H9 (cell line): Measurements from ENCODE around the gene MALRD1. TPM values are rescaled to one million over a fixed set of nuclear protein-coding genes. Genes with fewer than 3 reads are reported as not detected.

Source experiments
- DNase-seq: peaks from one replicate; pipeline ENCODE4 v3.0.0-alpha.2; 2017
- H2AFZ ChIP-seq: one replicate; pipeline ENCODE4 v1.6.1; 2013; ENCODE audit warnings: mild to moderate bottlenecking, low read length, control low read depth, moderate library complexity
- H2AK5ac ChIP-seq: 2 replicates; pipeline ENCODE4 v1.6.1; 2013; ENCODE audit warnings: low read length, control low read depth, mixed read lengths; ENCODE audit not compliant: insufficient read length
- H2BK120ac ChIP-seq: one replicate; pipeline ENCODE4 v1.6.1; 2013; ENCODE audit warnings: low read depth, mild to moderate bottlenecking, low read length, control low read depth, inconsistent platforms; ENCODE audit not compliant: poor library complexity, severe bottlenecking
- H2BK12ac ChIP-seq: 2 replicates; pipeline ENCODE4 v1.6.1; 2013; ENCODE audit warnings: low read length, control low read depth, mixed read lengths, low read depth; ENCODE audit not compliant: insufficient read length
- H2BK15ac ChIP-seq: 2 replicates; pipeline ENCODE4 v1.6.1; 2013; ENCODE audit warnings: low read depth, low read length, control low read depth
- H2BK20ac ChIP-seq: one replicate; pipeline ENCODE4 v1.6.1; 2013; ENCODE audit warnings: low read depth, mild to moderate bottlenecking, low read length, control low read depth, inconsistent platforms; ENCODE audit not compliant: poor library complexity, severe bottlenecking
- H2BK5ac ChIP-seq: 2 replicates; pipeline ENCODE4 v1.6.1; 2013; ENCODE audit warnings: low read length, control low read depth, mixed read lengths; ENCODE audit not compliant: insufficient read length
- H3K14ac ChIP-seq: 2 replicates; pipeline ENCODE4 v1.6.1; 2013; ENCODE audit warnings: low read length, control low read depth; ENCODE audit not compliant: insufficient read depth
- H3K18ac ChIP-seq: 2 replicates; pipeline ENCODE4 v1.6.1; 2013; ENCODE audit warnings: low read depth, mild to moderate bottlenecking, mixed read lengths, low read length, control low read depth; ENCODE audit not compliant: insufficient read length
- H3K23ac ChIP-seq: 2 replicates; pipeline ENCODE4 v1.6.1; 2013; ENCODE audit warnings: low read length, control low read depth, mixed read lengths, low read depth; ENCODE audit not compliant: insufficient read length
- H3K23me2 ChIP-seq: 2 replicates; pipeline ENCODE4 v1.6.1; 2013; ENCODE audit warnings: low read depth, mild to moderate bottlenecking, mixed read lengths, low read length, control low read depth; ENCODE audit not compliant: insufficient read length, poor library complexity, severe bottlenecking
- H3K27ac ChIP-seq: 2 replicates; pipeline ENCODE4 v1.5.1; 2013; ENCODE audit warnings: low read length, control low read depth, mixed read lengths, low read depth; ENCODE audit not compliant: insufficient read length
- H3K27me3 ChIP-seq: 2 replicates; pipeline ENCODE4 v1.6.1; 2013; ENCODE audit warnings: low read length, control low read depth, inconsistent platforms; ENCODE audit not compliant: insufficient read depth
- H3K4ac ChIP-seq: 2 replicates; pipeline ENCODE4 v1.6.1; 2013; ENCODE audit warnings: low read depth, mild to moderate bottlenecking, control low read depth, inconsistent platforms, low read length, moderate library complexity
- H3K4me1 ChIP-seq: 2 replicates; pipeline ENCODE4 v1.6.1; 2013; ENCODE audit warnings: low read length, control low read depth, inconsistent platforms; ENCODE audit not compliant: insufficient read depth
- H3K4me2 ChIP-seq: 2 replicates; pipeline ENCODE4 v1.6.1; 2013; ENCODE audit warnings: low read length, control low read depth, mixed read lengths; ENCODE audit not compliant: insufficient read length, insufficient read depth
- H3K56ac ChIP-seq: 2 replicates; pipeline ENCODE4 v1.6.1; 2013; ENCODE audit warnings: low read depth, mild to moderate bottlenecking, mixed read lengths, low read length, control low read depth; ENCODE audit not compliant: insufficient read length
- H3K79me1 ChIP-seq: 2 replicates; pipeline ENCODE4 v1.6.1; 2013; ENCODE audit warnings: low read depth, mild to moderate bottlenecking, moderate library complexity, low read length, control low read depth, inconsistent platforms; ENCODE audit not compliant: insufficient read depth, poor library complexity, severe bottlenecking
- H3K79me2 ChIP-seq: 2 replicates; pipeline ENCODE4 v1.6.1; 2013; ENCODE audit warnings: low read length, control low read depth, inconsistent platforms; ENCODE audit not compliant: insufficient read depth
- H3K9ac ChIP-seq: 2 replicates; pipeline ENCODE4 v1.6.1; 2013; ENCODE audit warnings: low read length, control low read depth, mixed read lengths; ENCODE audit not compliant: insufficient read length; ENCODE audit errors: extremely low read depth
- H3K9me3 ChIP-seq: one replicate; pipeline ENCODE4 v1.6.1; 2013; ENCODE audit warnings: low read depth, low read length, inconsistent platforms; ENCODE audit not compliant: control insufficient read depth
- H3T11ph ChIP-seq: one replicate; pipeline ENCODE4 v1.6.1; 2013; ENCODE audit warnings: mild to moderate bottlenecking, low read length, control low read depth, inconsistent platforms
- H4K20me1 ChIP-seq: one replicate; pipeline ENCODE4 v1.6.1; 2013; ENCODE audit not compliant: control insufficient read depth, insufficient read length, insufficient read depth
- H4K5ac ChIP-seq: 2 replicates; pipeline ENCODE4 v1.6.1; 2013; ENCODE audit warnings: low read depth, mild to moderate bottlenecking, mixed read lengths, low read length, control low read depth; ENCODE audit not compliant: insufficient read length
- H4K8ac ChIP-seq: replicated peaks from 2 replicates; pipeline ENCODE4 v1.6.1; 2013; ENCODE audit warnings: low read length, control low read depth, mixed read lengths, low read depth; ENCODE audit not compliant: insufficient read length
- H4K91ac ChIP-seq: 2 replicates; pipeline ENCODE4 v1.6.1; 2013; ENCODE audit warnings: low read depth, mild to moderate bottlenecking, moderate library complexity, mixed read lengths, low read length, control low read depth; ENCODE audit not compliant: insufficient read length
- H3K27ac Mint-ChIP-seq, 3 experiments: 2 replicates in 2 of 3; 3 replicates in 1 of 3; pipeline ENCODE4 v1.8.0; 2020 to 2021; ENCODE audit warnings: mixed read lengths in 3 of 3, mild to moderate bottlenecking in 1 of 3, moderate library complexity in 1 of 3
- H3K27me3 Mint-ChIP-seq: 2 replicates; pipeline ENCODE4 v1.8.0; 2021; ENCODE audit warnings: low read depth, mild to moderate bottlenecking, moderate library complexity, mixed read lengths
- H3K36me3 Mint-ChIP-seq, 3 experiments: 2 replicates in 2 of 3; 3 replicates in 1 of 3; pipeline ENCODE4 v1.8.0; 2020 to 2021; ENCODE audit warnings: low read depth in 3 of 3, mixed read lengths in 3 of 3; ENCODE audit not compliant: insufficient read depth in 1 of 3
- H3K4me1 Mint-ChIP-seq, 2 experiments: 2 replicates each; pipeline ENCODE4 v1.8.0; 2020; ENCODE audit warnings: mixed read lengths in 2 of 2
- H3K4me3 Mint-ChIP-seq, 2 experiments: 2 replicates in 1 of 2; 3 replicates in 1 of 2; pipeline ENCODE4 v1.8.0; 2020 to 2021; ENCODE audit warnings: mild to moderate bottlenecking in 2 of 2, mixed read lengths in 2 of 2, moderate library complexity in 1 of 2
- H3K9me3 Mint-ChIP-seq, 2 experiments: 2 replicates in 1 of 2; 3 replicates in 1 of 2; pipeline ENCODE4 v1.8.0; 2020; ENCODE audit warnings: mild to moderate bottlenecking in 2 of 2, mixed read lengths in 2 of 2, moderate library complexity in 1 of 2
- WGBS: extraction: QIAGEN DNeasy Blood & Tissue Kit; methylation state at CpG from one replicate; pipeline ENCODE4 v1.1.7; 2013; ENCODE audit warnings: missing lambda C conversion rate, low lambda C conversion rate, mixed read lengths; ENCODE audit not compliant: insufficient read length; ENCODE audit errors: extremely low coverage; 5-methylcytosine and 5-hydroxymethylcytosine counted together
- total RNA-seq: library from RNA; stranded (reverse); gene quantifications from 2 replicates; pipeline ENCODE4 v1.2.1, GENCODE V29; 2021
- TF ChIP-seq, protein P1 (sequence below): fragments of 200-600 bp; sonication (generic); conservative IDR thresholded peaks from 3 replicates; pipeline ENCODE4 v1.8.0; 2021; ENCODE audit warnings: antibody characterized with exemption, mild to moderate bottlenecking

Gene MALRD1
- total RNA-seq, 1 experiment from 2014 or later: 0.20 TPM

DNA sequence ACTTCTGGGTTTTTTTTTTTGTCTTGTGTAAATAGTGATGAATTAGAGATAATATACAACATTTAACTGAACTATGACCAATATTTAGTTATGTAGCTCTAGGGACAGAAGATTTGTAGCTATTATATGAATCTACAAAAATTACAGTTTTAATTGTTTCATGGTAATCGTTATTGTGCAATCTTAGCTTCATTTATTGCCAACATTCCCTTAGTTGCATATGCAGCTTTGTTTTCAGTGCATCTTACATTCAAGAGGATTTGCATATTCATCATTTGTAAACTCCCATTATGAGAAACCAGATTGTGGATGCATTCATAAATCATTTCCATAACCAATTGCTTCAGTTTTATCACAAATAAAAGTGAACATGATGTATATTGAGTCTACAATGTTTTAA, 68.8 kb downstream of the MALRD1 start:
- no peaks in the 10 kb centered on the region for H3K27me3 ChIP-seq
- H3K4ac ChIP-seq: no peak overlapping the region
- no peak overlapping the region for H3T11ph ChIP-seq
- H3K4me2 ChIP-seq: no peak overlapping the region
- no peak overlapping the region for H3K23ac ChIP-seq
- no peak overlapping the region for H2BK15ac ChIP-seq
- Mint-ChIP-seq H3K9me3 (peaks cover 6 to 15% of the 10 kb centered on the region in 2 experiments), H3K36me3 (peaks cover 0 to 10% (median 5%) of the 10 kb centered on the region in 3 experiments; a peak in 6 of 7 replicates), H3K27ac (no peak overlapping the region), H3K27me3 (no peaks in the 10 kb centered on the region), H3K4me3 (no peak overlapping the region), H3K4me1 (peaks cover 25 to 27% of the 10 kb centered on the region in 2 experiments)
- H4K91ac ChIP-seq: no peak overlapping the region
- no peak overlapping the region for H3K56ac ChIP-seq
- H3K27ac ChIP-seq: no peak overlapping the region
- no peak for DNase-seq
- no peak overlapping the region for H4K8ac ChIP-seq
- WGBS: no CpG with 5 or more reads among the region's 1 CpG
- H2AFZ ChIP-seq: no peak overlapping the region
- TF ChIP-seq, protein P1, sequence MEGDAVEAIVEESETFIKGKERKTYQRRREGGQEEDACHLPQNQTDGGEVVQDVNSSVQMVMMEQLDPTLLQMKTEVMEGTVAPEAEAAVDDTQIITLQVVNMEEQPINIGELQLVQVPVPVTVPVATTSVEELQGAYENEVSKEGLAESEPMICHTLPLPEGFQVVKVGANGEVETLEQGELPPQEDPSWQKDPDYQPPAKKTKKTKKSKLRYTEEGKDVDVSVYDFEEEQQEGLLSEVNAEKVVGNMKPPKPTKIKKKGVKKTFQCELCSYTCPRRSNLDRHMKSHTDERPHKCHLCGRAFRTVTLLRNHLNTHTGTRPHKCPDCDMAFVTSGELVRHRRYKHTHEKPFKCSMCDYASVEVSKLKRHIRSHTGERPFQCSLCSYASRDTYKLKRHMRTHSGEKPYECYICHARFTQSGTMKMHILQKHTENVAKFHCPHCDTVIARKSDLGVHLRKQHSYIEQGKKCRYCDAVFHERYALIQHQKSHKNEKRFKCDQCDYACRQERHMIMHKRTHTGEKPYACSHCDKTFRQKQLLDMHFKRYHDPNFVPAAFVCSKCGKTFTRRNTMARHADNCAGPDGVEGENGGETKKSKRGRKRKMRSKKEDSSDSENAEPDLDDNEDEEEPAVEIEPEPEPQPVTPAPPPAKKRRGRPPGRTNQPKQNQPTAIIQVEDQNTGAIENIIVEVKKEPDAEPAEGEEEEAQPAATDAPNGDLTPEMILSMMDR: no peak
- H2BK20ac ChIP-seq: no peak overlapping the region
- no peaks in the 10 kb centered on the region for H3K79me1 ChIP-seq
- H3K79me2 ChIP-seq: no peaks in the 10 kb centered on the region
- no peak overlapping the region for H4K5ac ChIP-seq
- no peak overlapping the region for H3K14ac ChIP-seq
- no peak overlapping the region for H2BK120ac ChIP-seq
- no peak overlapping the region for H2AK5ac ChIP-seq
- no peak overlapping the region for H2BK12ac ChIP-seq
- H4K20me1 ChIP-seq: no peaks in the 10 kb centered on the region
- no peaks in the 10 kb centered on the region for H3K9me3 ChIP-seq
- H3K9ac ChIP-seq: no peak overlapping the region
- no peak overlapping the region for H2BK5ac ChIP-seq
- peaks cover 16% of the 10 kb centered on the region; the same call in 1 of the 2 replicates for H3K4me1 ChIP-seq
- H3K23me2 ChIP-seq: no peaks in the 10 kb centered on the region
- H3K18ac ChIP-seq: no peak overlapping the region
